Placental pericyte (primary cell): ENCODE data around the gene RAB11FIP5. TPM values are rescaled to one million over a fixed set of nuclear protein-coding genes. Genes with fewer than 3 reads are reported as not detected.

Source experiments
- total RNA-seq: library from RNA; depleted of rRNA; stranded (reverse); fragments of >200 nt; gene quantifications from 2 replicates; pipeline ENCODE4 v1.2.3, GENCODE V29; 2012

RAB11FIP5 gene, protein sequence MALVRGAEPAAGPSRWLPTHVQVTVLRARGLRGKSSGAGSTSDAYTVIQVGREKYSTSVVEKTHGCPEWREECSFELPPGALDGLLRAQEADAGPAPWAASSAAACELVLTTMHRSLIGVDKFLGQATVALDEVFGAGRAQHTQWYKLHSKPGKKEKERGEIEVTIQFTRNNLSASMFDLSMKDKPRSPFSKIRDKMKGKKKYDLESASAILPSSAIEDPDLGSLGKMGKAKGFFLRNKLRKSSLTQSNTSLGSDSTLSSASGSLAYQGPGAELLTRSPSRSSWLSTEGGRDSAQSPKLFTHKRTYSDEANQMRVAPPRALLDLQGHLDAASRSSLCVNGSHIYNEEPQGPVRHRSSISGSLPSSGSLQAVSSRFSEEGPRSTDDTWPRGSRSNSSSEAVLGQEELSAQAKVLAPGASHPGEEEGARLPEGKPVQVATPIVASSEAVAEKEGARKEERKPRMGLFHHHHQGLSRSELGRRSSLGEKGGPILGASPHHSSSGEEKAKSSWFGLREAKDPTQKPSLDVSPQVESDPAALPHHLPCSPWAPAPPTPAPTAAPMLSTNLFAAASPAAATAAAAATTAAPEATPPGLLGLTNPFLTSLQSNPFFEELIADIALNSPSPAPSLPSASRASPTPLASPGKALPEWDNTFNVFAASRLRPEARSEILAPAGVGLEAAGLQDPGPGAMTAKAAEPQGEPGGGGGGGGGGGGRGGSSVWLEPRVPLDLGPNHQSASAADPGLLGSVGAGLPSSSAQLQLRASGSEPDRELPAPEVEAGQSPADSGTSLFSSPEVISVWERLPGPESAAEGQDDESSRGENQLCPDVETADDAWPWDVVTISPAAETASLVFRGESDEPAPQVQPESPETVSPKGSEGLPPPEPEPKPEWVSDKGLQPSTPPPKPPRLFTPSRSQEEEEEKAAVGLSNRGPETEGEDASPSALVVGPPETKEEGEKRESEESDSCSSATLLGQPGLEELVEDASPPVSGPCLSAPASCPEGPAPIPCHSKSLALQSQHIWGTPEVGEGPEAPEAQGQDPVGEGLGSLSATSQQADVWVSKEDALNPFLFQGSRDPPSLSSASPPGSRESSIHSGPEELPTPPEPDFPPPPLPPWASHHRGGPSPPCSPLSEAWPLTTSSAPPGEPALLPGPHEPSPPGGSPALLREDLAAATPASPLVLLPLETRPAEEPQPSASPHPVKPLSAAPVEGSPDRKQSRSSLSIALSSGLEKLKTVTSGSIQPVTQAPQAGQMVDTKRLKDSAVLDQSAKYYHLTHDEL (N-terminal part only)
- total RNA-seq = 25.6 and 51.0 TPM in 2 replicates

DNA sequence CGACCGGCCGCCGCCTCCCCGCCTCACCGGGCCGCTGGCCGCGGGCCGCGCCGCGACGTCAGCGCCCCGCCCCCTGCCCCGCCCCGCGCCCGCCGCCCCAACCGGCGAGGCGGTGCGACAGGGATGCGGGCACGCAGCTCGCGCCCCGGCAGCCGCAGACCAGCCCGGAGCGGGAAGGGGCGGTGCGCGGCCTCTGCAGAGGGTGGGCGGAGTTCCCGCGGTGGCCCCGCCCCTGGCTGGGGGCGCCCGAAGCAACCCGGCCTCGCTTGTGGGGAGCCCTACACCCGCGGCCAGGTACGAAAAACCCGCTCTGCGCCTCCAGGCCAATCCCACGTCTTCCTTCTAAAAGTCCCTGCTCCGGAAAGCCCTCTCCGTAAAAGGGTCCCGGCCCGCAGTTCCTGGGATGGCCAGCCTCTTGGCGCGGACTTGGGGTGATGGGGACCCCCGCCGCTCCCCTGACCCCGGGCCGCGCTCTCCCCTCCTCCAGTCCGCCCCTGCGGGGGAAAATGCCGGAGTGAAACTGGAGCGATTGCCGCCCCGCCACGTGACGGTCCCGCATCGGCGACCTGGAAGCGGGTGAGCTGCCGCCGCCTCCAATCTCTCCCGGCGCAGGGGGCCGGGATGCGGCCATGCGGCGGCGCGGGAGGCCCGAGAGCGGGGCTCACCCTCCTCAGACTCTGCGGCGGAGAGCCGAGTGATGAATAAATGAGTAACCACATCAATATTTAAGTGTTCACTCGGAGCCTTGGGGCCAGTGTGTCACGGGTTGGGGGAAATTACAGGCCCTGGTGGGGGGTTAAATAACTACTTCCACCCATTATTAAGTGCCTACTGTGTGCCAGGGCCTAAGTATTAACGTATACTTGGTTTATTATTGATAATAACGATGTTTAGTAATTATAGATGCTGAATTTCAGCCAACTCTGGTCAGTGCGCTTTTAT lies at the start of gene RAB11FIP5:
TSS of gene RAB11FIP5 (minus strand) at position 36 of the 942 bp plus-strand sequence. CDS start 171 bp downstream, outside the sequence.

DNA sequence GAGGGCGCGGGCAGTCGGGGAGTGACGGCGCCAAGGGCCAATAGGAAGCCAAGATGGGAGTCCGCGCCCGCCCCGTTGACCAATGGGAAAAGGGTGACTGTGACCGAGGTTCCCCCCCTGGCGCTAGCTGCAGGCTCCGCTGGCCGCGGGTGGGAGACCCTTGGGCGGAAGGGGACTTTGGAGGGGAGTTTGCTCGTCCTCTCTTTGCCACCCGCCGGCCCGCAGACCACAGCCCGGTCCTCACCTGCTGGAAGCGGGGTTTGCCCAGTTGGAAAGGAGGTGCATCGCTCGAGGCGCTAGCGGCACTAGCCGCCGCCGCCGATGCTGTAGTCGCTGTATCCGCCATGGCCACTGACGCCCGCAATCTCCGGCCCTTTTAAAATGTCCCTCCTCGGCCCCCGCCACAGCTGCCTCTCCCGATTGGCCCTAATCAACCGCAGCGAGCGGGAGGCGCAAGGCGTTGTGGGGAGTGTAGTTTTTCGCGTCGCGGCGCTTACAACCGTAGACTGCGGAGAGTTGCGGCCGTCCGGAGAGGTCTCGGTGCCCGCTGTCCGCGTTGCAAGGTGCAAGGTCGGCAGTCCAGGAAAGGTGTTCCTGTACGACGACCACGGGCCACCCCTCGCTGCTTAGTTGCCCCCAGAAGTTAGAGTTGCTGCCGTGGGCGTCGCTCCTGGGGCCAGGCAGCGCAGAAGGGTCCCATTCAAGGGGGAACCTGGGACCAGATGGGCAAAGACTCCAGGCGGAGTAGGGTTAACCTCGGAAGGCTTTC lies 41.2 kb downstream of the RAB11FIP5 start, which contains the start of gene SFXN5:
TSS of gene SFXN5 (minus strand) at position 353 of the 769 bp plus-strand sequence. CDS start at position 346, 7 bp downstream.

Other genes starting within 250 kb of the RAB11FIP5 start
- 15.7 and 16.2 TPM in 2 replicates for gene SPR, start 225.5 kb downstream of the RAB11FIP5 start, total RNA-seq
- not detected in 2 replicates for gene EMX1, start 195.4 kb downstream of the RAB11FIP5 start, total RNA-seq
- gene SFXN5, start 41.2 kb downstream of the RAB11FIP5 start, total RNA-seq = 9.6 and 18.8 TPM in 2 replicates
- gene NOTO, start 89.6 kb upstream of the RAB11FIP5 start, total RNA-seq = not detected in 2 replicates
- gene SMYD5, start 101.3 kb upstream of the RAB11FIP5 start, total RNA-seq = 24.3 and 29.5 TPM in 2 replicates
- gene PRADC1, start 120.3 kb upstream of the RAB11FIP5 start, total RNA-seq = 5.9 and 30.2 TPM in 2 replicates
- 221 and 323 TPM in 2 replicates for gene CCT7, start 121.4 kb upstream of the RAB11FIP5 start, total RNA-seq
- gene FBXO41, start 171.5 kb upstream of the RAB11FIP5 start, total RNA-seq = 1.4 and 1.5 TPM in 2 replicates
- gene EGR4, start 180.6 kb upstream of the RAB11FIP5 start, total RNA-seq = not detected in 2 replicates